HS-5 (cell line): ENCODE measurements around the gene SCG5.

ENCODE experiments used
- DNase-seq: peaks from one replicate; pipeline ENCODE4 v3.0.0-alpha.2; 2012; ENCODE audit warnings: low read depth

Gene SCG5

GRCh38 chr15:32723171-32723948 is 81.8 kb downstream of the SCG5 start:
- no peak for DNase-seq

DNA sequence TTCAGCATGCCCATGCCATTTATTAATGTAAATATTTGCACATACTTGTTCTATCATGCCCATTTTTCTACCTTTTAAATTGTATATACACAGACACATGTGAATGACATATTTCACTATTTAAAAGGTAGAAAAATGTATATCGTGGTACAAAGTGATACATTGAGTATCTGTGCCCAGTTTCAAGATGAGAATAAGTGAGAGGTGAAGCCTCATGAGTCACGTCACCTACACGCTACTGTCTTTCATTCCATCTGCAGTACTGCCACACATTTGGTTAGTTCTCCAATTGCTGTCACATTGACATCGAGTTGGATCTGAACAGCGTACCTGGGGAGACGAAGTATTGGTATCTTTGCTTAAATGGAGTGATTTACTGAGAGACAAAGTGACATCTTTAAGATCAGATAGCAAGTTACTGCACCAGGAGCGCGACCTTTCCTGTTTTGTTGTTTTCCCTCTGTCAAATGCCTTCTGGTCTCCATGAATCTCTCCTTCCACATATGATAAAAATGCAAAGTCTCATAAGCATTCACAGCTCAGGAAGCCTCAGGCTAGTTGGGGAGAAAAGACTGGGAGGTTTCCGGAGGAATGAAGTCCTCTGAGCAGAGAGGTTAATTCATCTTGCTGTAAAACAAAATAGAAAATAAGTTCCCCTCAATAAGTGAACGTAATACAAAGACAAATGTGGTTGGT is 88.3 kb downstream of the SCG5 start:
- DNase-seq: no peak

DNA sequence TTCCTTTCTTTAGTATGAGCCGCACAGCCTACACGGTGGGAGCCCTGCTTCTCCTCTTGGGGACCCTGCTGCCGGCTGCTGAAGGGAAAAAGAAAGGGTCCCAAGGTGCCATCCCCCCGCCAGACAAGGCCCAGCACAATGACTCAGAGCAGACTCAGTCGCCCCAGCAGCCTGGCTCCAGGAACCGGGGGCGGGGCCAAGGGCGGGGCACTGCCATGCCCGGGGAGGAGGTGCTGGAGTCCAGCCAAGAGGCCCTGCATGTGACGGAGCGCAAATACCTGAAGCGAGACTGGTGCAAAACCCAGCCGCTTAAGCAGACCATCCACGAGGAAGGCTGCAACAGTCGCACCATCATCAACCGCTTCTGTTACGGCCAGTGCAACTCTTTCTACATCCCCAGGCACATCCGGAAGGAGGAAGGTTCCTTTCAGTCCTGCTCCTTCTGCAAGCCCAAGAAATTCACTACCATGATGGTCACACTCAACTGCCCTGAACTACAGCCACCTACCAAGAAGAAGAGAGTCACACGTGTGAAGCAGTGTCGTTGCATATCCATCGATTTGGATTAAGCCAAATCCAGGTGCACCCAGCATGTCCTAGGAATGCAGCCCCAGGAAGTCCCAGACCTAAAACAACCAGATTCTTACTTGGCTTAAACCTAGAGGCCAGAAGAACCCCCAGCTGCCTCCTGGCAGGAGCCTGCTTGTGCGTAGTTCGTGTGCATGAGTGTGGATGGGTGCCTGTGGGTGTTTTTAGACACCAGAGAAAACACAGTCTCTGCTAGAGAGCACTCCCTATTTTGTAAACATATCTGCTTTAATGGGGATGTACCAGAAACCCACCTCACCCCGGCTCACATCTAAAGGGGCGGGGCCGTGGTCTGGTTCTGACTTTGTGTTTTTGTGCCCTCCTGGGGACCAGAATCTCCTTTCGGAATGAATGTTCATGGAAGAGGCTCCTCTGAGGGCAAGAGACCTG is 89.5 kb downstream of the SCG5 start:
- no peak for DNase-seq

DNA sequence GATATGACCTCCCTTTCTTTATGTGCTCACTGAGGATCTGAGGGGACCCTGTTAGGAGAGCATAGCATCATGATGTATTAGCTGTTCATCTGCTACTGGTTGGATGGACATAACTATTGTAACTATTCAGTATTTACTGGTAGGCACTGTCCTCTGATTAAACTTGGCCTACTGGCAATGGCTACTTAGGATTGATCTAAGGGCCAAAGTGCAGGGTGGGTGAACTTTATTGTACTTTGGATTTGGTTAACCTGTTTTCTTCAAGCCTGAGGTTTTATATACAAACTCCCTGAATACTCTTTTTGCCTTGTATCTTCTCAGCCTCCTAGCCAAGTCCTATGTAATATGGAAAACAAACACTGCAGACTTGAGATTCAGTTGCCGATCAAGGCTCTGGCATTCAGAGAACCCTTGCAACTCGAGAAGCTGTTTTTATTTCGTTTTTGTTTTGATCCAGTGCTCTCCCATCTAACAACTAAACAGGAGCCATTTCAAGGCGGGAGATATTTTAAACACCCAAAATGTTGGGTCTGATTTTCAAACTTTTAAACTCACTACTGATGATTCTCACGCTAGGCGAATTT is 91.2 kb downstream of the SCG5 start:
- no peak for DNase-seq

GRCh38 chr15:32733281-32733680 is 91.8 kb downstream of the SCG5 start:
- no peak for DNase-seq

GRCh38 chr15:32735989-32736700 is 94.6 kb downstream of the SCG5 start:
- no peak for DNase-seq

DNA sequence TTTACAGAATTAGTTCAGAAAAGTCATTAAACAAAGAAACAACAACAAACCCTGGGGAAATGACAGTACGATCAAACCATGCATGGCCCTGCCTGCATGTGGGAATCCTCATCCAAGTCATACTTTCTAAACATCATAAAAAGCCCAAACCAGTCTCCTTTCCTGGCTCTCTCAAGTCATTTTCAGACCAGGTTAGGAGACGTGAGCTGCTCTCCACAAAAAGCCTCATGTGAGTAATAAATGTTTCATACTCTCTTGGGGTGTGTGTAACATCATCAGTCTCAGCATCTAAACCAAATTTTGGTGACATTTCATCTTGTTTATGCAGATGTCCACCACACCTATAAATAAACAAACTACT is 95.2 kb downstream of the SCG5 start:
- DNase-seq: no peak

GRCh38 chr15:32737304-32737703 is 95.8 kb downstream of the SCG5 start:
- no peak for DNase-seq

DNA sequence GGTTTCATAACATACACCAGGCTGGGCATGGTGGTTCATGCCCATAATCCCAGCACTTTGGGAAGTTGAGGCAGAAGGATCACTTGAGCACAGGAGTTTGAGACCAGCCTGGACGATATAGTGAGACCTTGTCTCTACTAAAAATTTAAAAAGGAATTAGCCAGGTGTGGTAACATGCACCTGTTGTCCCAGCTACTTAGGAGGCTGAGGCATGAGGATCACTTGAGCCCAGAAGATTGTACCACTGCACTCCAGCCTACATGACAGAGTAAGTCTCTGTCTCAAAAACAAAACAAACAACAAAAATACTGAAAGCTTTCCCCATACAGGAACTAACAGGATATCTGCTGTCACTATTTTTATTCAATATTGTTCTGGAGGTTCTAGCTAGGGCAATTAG is 97.2 kb downstream of the SCG5 start:
- no peak for DNase-seq

DNA sequence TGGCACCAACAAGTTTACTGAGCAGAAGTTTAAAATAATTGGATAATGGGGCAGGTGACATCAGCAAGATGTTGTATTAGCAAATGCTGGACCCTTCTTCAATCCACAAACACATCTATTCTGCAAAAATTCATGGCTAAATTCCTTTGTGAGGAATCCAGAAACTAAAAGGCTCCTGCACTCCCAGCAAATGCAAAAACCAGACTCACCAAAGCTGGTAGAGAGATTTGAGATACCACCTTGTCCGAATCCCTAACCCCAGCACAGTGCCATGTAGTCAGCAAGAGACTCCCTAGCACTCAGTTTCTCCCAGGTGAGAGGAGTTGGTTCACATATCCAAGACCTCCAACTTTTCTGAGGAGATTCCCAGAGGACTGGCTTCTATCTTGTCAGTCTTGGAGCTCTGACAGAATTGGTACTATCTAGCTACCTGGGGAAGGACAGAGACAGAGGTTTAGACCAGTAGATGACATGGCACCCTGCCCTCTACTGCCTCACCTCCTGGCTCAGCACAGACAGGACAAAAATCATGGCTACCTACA is 98.1 kb downstream of the SCG5 start:
- no peak for DNase-seq

DNA sequence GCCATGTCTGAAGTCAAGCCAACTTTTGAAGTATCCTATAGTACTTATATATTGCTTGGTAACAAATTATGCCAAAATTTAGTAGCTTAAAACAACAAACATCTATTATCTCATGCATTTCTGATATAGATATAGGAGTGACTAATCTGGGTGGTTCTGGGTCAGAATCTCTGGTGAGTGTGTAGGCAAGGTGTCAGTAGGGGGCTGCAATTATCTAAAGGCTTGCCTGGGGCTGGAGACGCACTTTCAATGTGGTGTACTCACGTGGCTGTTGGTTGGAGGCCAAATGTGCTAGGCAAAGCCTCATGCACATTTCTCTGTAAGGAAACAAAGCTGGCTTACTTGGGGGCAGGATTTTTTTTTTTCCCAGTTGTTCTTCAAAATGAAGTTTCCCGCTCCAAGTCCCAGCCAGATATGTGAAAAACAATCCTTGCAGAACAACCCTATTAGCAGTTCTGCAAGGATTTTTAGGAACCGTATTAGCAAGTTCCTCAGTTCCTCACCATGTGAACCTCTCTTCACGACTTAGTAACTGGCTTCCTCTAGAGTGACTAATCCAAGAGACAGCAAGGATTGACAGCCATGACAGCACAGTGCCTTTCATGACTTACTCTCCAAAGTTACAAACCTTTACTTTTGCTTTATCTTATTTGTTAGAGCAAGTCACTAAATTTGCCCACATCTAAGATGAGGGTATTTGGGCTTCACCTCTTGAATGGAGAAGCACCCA is 102.1 kb downstream of the SCG5 start:
- no peak for DNase-seq

GRCh38 chr15:32746116-32746857 is 104.8 kb downstream of the SCG5 start:
- DNase-seq: no peak
